ENCODE measurements around the gene OPCML. TPM values are rescaled to one million over a fixed set of nuclear protein-coding genes. Genes with fewer than 3 reads are reported as not detected.

OPCML gene
- total RNA-seq, 4 donors from 2014 or later = 0.06 to 0.83 (median 0.24) TPM

GRCh38 chr11:133078012-133078411 lies 454.3 kb downstream of the OPCML start:
- no peak for TF ChIP-seq POLR2AphosphoS5 (IDR thresholded peaks at IDR 0.05)
- no peak for TF ChIP-seq POLR2A (IDR thresholded peaks at IDR 0.05; ENCODE audit: low read depth)
- TF ChIP-seq, protein P1, sequence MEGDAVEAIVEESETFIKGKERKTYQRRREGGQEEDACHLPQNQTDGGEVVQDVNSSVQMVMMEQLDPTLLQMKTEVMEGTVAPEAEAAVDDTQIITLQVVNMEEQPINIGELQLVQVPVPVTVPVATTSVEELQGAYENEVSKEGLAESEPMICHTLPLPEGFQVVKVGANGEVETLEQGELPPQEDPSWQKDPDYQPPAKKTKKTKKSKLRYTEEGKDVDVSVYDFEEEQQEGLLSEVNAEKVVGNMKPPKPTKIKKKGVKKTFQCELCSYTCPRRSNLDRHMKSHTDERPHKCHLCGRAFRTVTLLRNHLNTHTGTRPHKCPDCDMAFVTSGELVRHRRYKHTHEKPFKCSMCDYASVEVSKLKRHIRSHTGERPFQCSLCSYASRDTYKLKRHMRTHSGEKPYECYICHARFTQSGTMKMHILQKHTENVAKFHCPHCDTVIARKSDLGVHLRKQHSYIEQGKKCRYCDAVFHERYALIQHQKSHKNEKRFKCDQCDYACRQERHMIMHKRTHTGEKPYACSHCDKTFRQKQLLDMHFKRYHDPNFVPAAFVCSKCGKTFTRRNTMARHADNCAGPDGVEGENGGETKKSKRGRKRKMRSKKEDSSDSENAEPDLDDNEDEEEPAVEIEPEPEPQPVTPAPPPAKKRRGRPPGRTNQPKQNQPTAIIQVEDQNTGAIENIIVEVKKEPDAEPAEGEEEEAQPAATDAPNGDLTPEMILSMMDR (IDR thresholded peaks at IDR 0.05) = no peak
- no peak for TF ChIP-seq EP300 (IDR thresholded peaks at IDR 0.05)
- peaks cover 0 to 8% (median 5%) of the 10 kb centered on the region in 4 donors for H3K4me1 ChIP-seq
- WGBS = 89% methylated on average over 16 of the region's 16 CpGs
- intact Hi-C loops (cut with DNase I) = no loop called here
- no peak overlapping the region for H3K4me3 ChIP-seq
- no peak for DNase-seq (ENCODE audit: extremely low spot score)
- H3K9me3 ChIP-seq = no peaks in the 10 kb centered on the region
- no peaks in the 10 kb centered on the region for H3K36me3 ChIP-seq
- H3K27ac ChIP-seq (replicated peaks in 1 of 4) = no peak overlapping the region
- H3K27me3 ChIP-seq = peaks cover 0 to 85% (median 0%) of the 10 kb centered on the region in 4 donors

DNA sequence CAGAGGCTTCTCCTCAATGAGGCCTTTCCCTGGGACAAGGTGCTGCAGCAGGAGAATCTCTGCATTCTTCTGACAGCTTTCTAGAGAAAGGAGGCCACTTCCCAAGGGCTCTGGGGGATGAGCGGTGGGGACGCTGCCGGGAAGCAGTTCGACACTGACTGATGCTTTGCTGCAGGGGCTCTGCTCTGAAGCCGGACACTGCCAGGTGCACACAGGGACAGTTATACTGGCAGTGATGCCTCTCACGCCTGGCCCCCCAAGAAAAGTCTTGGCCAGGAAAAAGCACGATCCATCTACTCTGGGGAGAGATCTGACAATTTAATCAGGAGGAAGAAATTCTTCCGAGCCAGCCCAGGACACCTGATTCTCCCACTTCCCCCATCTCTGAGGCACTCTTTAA lies 456.9 kb downstream of the OPCML start:
- TF ChIP-seq, protein P1 (IDR thresholded peaks at IDR 0.05) = no peak
- TF ChIP-seq EP300 (IDR thresholded peaks at IDR 0.05) (no peak), POLR2A (IDR thresholded peaks at IDR 0.05; ENCODE audit: low read depth) (no peak), POLR2AphosphoS5 (IDR thresholded peaks at IDR 0.05) (no peak)
- Histone ChIP-seq H3K36me3 (no peaks in the 10 kb centered on the region), H3K9me3 (no peaks in the 10 kb centered on the region), H3K27me3 (peaks cover 0 to 77% (median 0%) of the 10 kb centered on the region in 4 donors), H3K27ac (replicated peaks in 1 of 4) (no peak overlapping the region), H3K4me3 (no peak overlapping the region), H3K4me1 (no peaks in the 10 kb centered on the region)
- intact Hi-C loops (cut with DNase I) = no loop called here
- DNase-seq (ENCODE audit: extremely low spot score) = peak; percentile 70
- 61% methylated on average over 5 of the region's 8 CpGs for WGBS

GRCh38 chr11:133072858-133073582 lies 459.3 kb downstream of the OPCML start:
- Histone ChIP-seq H3K4me1 (no peaks in the 10 kb centered on the region), H3K4me3 (no peak overlapping the region), H3K36me3 (no peaks in the 10 kb centered on the region), H3K27me3 (peaks cover 0 to 66% (median 0%) of the 10 kb centered on the region in 4 donors), H3K27ac (replicated peaks in 1 of 4) (no peak overlapping the region), H3K9me3 (no peaks in the 10 kb centered on the region)
- intact Hi-C loops (cut with DNase I) = no loop called here
- 87% methylated on average over 10 of the region's 10 CpGs for WGBS
- TF ChIP-seq EP300 (IDR thresholded peaks at IDR 0.05) = no peak
- TF ChIP-seq POLR2AphosphoS5 (IDR thresholded peaks at IDR 0.05) = no peak
- TF ChIP-seq POLR2A (IDR thresholded peaks at IDR 0.05; ENCODE audit: low read depth) = no peak
- TF ChIP-seq, protein P1 (IDR thresholded peaks at IDR 0.05) = no peak
- DNase-seq (ENCODE audit: extremely low spot score) = peak; percentile 89

DNA sequence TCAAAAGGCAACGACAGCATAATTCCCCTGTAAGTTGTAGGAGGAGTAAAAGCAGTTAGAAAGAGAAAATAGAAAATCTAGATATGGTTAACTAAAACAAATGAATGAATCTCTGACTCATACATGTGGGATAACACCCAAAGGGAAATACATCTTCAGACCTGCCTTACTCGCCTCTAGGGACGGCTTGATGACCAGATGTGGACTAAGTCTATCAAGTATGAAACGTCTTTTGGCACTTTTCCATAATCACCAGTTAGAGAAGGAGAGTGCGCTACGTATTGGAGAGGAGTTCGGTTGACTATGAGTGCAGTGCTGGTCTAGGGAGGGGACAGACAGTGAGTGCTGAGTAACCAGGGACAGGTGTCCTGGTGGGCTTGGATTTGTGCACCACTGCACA lies 459.9 kb downstream of the OPCML start:
- DNase-seq (ENCODE audit: extremely low spot score) = no peak
- H3K27ac ChIP-seq (replicated peaks in 1 of 4) = no peak overlapping the region
- intact Hi-C loops (cut with DNase I) = no loop called here
- WGBS = 67% methylated on average over 7 of the region's 7 CpGs
- H3K9me3 ChIP-seq = no peaks in the 10 kb centered on the region
- no peaks in the 10 kb centered on the region for H3K36me3 ChIP-seq
- no peak overlapping the region for H3K4me3 ChIP-seq
- peaks cover 0 to 60% (median 0%) of the 10 kb centered on the region in 4 donors for H3K27me3 ChIP-seq
- no peaks in the 10 kb centered on the region for H3K4me1 ChIP-seq
- no peak for TF ChIP-seq EP300 (IDR thresholded peaks at IDR 0.05)

GRCh38 chr11:133070791-133071190 lies 461.5 kb downstream of the OPCML start:
- intact Hi-C loops (cut with DNase I) = no loop called here
- no peak overlapping the region for H3K27ac ChIP-seq (replicated peaks in 1 of 4)
- no peaks in the 10 kb centered on the region for H3K9me3 ChIP-seq
- no peaks in the 10 kb centered on the region for H3K4me1 ChIP-seq
- DNase-seq (ENCODE audit: extremely low spot score) = no peak
- H3K4me3 ChIP-seq = no peak overlapping the region
- no peak for TF ChIP-seq EP300 (IDR thresholded peaks at IDR 0.05)
- TF ChIP-seq POLR2A (IDR thresholded peaks at IDR 0.05; ENCODE audit: low read depth) = no peak
- no peak for TF ChIP-seq POLR2AphosphoS5 (IDR thresholded peaks at IDR 0.05)
- TF ChIP-seq, protein P1 (IDR thresholded peaks at IDR 0.05) = no peak
- H3K27me3 ChIP-seq = peaks cover 0 to 47% (median 0%) of the 10 kb centered on the region in 4 donors
- H3K36me3 ChIP-seq = no peaks in the 10 kb centered on the region
- 70% methylated on average over 3 of the region's 3 CpGs for WGBS

Measured in esophagus muscularis mucosa (tissue), 4 donors.